Measurements from ENCODE around the gene RSAD2. TPM values are rescaled to one million over a fixed set of nuclear protein-coding genes. Genes with fewer than 3 reads are reported as not detected.

Gene RSAD2
- total RNA-seq, 1 experiment from 2014 or later = not detected

- no peak overlapping the region for H3K27ac Mint-ChIP-seq
- H3K4me1 Mint-ChIP-seq = peaks cover 4% of the 10 kb centered on the region; the same call in 1 of the 2 replicates
- peaks cover 68% of the 10 kb centered on the region for H3K9me3 Mint-ChIP-seq
- CTCF ChIA-PET = no interaction called here
- peaks cover 68% of the 10 kb centered on the region for H3K27me3 Mint-ChIP-seq (ENCODE audit: low read depth)
- ATAC-seq (no peak), DNase-seq (ENCODE audit: low spot score) (no peak)
- no peak overlapping the region for H3K4me3 Mint-ChIP-seq
- TF ChIP-seq TCF7 (CRISPR knock-in tag; IDR thresholded peaks at IDR 0.05; ENCODE audit: low read depth) = no peak
- TF ChIP-seq FOXP4 (CRISPR knock-in tag; IDR thresholded peaks at IDR 0.05) = no peak
- TF ChIP-seq ZNF423 (CRISPR knock-in tag; IDR thresholded peaks at IDR 0.05) = no peak
- TF ChIP-seq OVOL2 (CRISPR knock-in tag; IDR thresholded peaks at IDR 0.05; ENCODE audit: borderline replicate concordance) = no peak
- TF ChIP-seq NFATC4 (CRISPR knock-in tag; IDR thresholded peaks at IDR 0.05) = no peak
- no peak for TF ChIP-seq NFYB (CRISPR knock-in tag; conservative IDR thresholded peaks at IDR 0.05; ENCODE audit: low read depth)
- no peak for TF ChIP-seq USF1 (CRISPR knock-in tag; IDR thresholded peaks at IDR 0.05)
- no peak for TF ChIP-seq ESRRA (CRISPR knock-in tag; IDR thresholded peaks at IDR 0.05; ENCODE audit: borderline replicate concordance)
- TF ChIP-seq ZMAT4 (CRISPR knock-in tag; IDR thresholded peaks at IDR 0.05) = no peak
- no peak for TF ChIP-seq ZNF219 (CRISPR knock-in tag; IDR thresholded peaks at IDR 0.05; ENCODE audit: borderline replicate concordance)
- TF ChIP-seq CREM (CRISPR knock-in tag; IDR thresholded peaks at IDR 0.05) = no peak
- no peak for TF ChIP-seq PRRX2 (CRISPR knock-in tag; IDR thresholded peaks at IDR 0.05)
- POLR2A ChIA-PET = no interaction called here
- H3K36me3 Mint-ChIP-seq = peaks cover 31% of the 10 kb centered on the region
Observed at GRCh38 chr2:6866982-6867381, 10.6 kb upstream of the RSAD2 start.

DNA sequence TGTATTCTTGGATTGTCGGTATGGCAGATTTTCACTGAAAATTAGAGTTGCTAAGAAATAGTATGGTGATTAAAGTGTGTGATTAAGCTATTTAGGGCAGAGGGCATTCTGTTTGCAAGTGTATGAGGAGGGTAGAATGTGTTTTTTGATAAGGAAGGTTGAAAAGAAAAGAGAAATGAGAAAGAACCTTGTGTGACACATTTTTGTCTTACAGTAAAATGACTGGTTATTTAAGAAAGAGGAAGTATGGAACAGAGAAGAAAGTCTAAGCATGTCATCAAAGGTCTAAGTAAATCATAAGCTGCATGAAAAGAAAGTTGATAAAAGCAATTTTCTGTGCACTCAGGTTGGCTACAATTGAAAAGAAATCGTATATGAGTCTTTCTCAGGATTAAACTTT lies 5.2 kb upstream of the RSAD2 start:
- Mint-ChIP-seq H3K4me3 (no peak overlapping the region), H3K4me1 (no peaks in the 10 kb centered on the region), H3K36me3 (peaks cover 28% of the 10 kb centered on the region), H3K27me3 (ENCODE audit: low read depth) (peaks cover 45% of the 10 kb centered on the region), H3K27ac (no peak overlapping the region), H3K9me3 (peaks cover 86% of the 10 kb centered on the region)
- POLR2A ChIA-PET = no interaction called here
- DNase-seq (ENCODE audit: low spot score) (no peak), ATAC-seq (no peak)
- TF ChIP-seq PRRX2 (CRISPR knock-in tag; IDR thresholded peaks at IDR 0.05) (no peak), CREB1 (CRISPR knock-in tag; IDR thresholded peaks at IDR 0.05) (no peak), NFATC4 (CRISPR knock-in tag; IDR thresholded peaks at IDR 0.05) (no peak), ZNF671 (CRISPR knock-in tag; IDR thresholded peaks at IDR 0.05) (no peak)
- TF ChIP-seq, protein P1, sequence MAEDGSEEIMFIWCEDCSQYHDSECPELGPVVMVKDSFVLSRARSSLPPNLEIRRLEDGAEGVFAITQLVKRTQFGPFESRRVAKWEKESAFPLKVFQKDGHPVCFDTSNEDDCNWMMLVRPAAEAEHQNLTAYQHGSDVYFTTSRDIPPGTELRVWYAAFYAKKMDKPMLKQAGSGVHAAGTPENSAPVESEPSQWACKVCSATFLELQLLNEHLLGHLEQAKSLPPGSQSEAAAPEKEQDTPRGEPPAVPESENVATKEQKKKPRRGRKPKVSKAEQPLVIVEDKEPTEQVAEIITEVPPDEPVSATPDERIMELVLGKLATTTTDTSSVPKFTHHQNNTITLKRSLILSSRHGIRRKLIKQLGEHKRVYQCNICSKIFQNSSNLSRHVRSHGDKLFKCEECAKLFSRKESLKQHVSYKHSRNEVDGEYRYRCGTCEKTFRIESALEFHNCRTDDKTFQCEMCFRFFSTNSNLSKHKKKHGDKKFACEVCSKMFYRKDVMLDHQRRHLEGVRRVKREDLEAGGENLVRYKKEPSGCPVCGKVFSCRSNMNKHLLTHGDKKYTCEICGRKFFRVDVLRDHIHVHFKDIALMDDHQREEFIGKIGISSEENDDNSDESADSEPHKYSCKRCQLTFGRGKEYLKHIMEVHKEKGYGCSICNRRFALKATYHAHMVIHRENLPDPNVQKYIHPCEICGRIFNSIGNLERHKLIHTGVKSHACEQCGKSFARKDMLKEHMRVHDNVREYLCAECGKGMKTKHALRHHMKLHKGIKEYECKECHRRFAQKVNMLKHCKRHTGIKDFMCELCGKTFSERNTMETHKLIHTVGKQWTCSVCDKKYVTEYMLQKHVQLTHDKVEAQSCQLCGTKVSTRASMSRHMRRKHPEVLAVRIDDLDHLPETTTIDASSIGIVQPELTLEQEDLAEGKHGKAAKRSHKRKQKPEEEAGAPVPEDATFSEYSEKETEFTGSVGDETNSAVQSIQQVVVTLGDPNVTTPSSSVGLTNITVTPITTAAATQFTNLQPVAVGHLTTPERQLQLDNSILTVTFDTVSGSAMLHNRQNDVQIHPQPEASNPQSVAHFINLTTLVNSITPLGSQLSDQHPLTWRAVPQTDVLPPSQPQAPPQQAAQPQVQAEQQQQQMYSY (CRISPR knock-in tag; IDR thresholded peaks at IDR 0.05) = no peak
- CTCF ChIA-PET = no interaction called here

DNA sequence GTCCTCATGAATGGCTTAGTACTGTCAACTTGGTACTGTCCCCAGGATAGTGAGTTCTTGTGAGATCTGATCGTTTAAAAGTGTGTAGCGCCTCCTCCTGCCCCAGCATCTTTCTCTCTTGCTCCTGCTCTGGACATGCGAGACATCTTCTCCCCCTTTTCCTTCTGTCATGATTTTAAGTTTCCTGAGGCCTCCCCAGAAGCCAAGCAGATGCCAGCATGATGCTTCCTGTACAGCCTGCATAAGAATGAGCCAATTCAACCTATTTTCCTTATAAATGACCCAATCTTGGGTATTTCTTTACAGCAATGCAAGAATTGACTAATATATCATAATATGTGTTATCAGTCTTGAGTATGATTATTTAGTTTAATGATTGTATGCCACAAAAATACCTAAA lies 3.5 kb upstream of the RSAD2 start:
- peaks cover 37% of the 10 kb centered on the region for H3K27me3 Mint-ChIP-seq (ENCODE audit: low read depth)
- ChIA-PET POLR2A (no interaction called here), CTCF (no interaction called here)
- DNase-seq (ENCODE audit: low spot score) (no peak), ATAC-seq (no peak)
- peaks cover 90% of the 10 kb centered on the region for H3K9me3 Mint-ChIP-seq
- no peak overlapping the region for H3K27ac Mint-ChIP-seq
- H3K36me3 Mint-ChIP-seq = peaks cover 33% of the 10 kb centered on the region
- H3K4me3 Mint-ChIP-seq = no peak overlapping the region
- H3K4me1 Mint-ChIP-seq = no peaks in the 10 kb centered on the region
- TF ChIP-seq, protein P1 (CRISPR knock-in tag; IDR thresholded peaks at IDR 0.05) = no peak
- TF ChIP-seq ZNF532 (CRISPR knock-in tag; IDR thresholded peaks at IDR 0.05; ENCODE audit: borderline replicate concordance) (no peak), CREB1 (CRISPR knock-in tag; IDR thresholded peaks at IDR 0.05) (no peak), FOXP1 (CRISPR knock-in tag; IDR thresholded peaks at IDR 0.05; ENCODE audit: borderline replicate concordance) (no peak), ZNF416 (CRISPR knock-in tag; IDR thresholded peaks at IDR 0.05) (no peak)

All from WTC11 (cell line).